ENCODE measurements around the gene TNFRSF21. TPM values are rescaled to one million over a fixed set of nuclear protein-coding genes. Genes with fewer than 3 reads are reported as not detected.

The TNFRSF21 gene
- total RNA-seq, 1 donor, result 1.4 TPM

DNA sequence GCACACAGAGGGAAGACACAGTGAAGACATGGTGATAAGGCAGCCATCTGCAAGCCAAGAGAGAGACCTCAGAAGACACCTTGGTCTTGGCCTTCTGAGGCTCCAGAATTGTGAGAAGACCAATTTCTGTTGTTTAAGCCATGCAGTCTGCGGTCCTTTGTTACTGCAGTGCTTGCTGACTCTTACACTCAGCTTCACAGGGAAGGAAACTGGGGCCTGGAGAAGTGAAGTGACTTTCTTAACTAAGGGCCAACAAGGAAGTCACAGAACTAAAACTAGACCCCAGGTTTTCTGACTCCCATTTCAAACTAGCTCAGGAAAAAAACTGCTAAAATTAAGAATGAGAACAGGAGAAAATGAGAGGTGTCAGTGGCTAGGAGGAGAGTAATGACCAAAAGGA is 74.3 kb downstream of the TNFRSF21 start:
- H3K4me3 ChIP-seq (ENCODE audit: insufficient read depth, low read length), result no peak overlapping the region
- H3K9me3 ChIP-seq (ENCODE audit: low read depth, low read length), result no peaks in the 10 kb centered on the region
- H3K79me2 ChIP-seq (ENCODE audit: insufficient read depth, low read length), result no peaks in the 10 kb centered on the region
- H4K20me1 ChIP-seq (ENCODE audit: insufficient read depth, low read length), result no peaks in the 10 kb centered on the region
- no peak for DNase-seq (ENCODE audit: insufficient read length, low spot score, missing footprints)
- H3K4me2 ChIP-seq (ENCODE audit: insufficient read depth, low read length), result no peak overlapping the region
- H3K27ac ChIP-seq (ENCODE audit: low read depth, low read length), result no peak overlapping the region
- H3K27me3 ChIP-seq (ENCODE audit: insufficient read depth, low read length), result no peaks in the 10 kb centered on the region
- H3K4me1 ChIP-seq (ENCODE audit: insufficient read depth, low read length), result no peaks in the 10 kb centered on the region
- H2AFZ ChIP-seq (ENCODE audit: low read length), result no peak overlapping the region
- TF ChIP-seq, protein P1, sequence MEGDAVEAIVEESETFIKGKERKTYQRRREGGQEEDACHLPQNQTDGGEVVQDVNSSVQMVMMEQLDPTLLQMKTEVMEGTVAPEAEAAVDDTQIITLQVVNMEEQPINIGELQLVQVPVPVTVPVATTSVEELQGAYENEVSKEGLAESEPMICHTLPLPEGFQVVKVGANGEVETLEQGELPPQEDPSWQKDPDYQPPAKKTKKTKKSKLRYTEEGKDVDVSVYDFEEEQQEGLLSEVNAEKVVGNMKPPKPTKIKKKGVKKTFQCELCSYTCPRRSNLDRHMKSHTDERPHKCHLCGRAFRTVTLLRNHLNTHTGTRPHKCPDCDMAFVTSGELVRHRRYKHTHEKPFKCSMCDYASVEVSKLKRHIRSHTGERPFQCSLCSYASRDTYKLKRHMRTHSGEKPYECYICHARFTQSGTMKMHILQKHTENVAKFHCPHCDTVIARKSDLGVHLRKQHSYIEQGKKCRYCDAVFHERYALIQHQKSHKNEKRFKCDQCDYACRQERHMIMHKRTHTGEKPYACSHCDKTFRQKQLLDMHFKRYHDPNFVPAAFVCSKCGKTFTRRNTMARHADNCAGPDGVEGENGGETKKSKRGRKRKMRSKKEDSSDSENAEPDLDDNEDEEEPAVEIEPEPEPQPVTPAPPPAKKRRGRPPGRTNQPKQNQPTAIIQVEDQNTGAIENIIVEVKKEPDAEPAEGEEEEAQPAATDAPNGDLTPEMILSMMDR (IDR thresholded peaks at IDR 0.05; ENCODE audit: extremely low read depth, low read depth, low read length), result no peak
- no peaks in the 10 kb centered on the region for H3K36me3 ChIP-seq (ENCODE audit: insufficient read depth, low read length)

DNA sequence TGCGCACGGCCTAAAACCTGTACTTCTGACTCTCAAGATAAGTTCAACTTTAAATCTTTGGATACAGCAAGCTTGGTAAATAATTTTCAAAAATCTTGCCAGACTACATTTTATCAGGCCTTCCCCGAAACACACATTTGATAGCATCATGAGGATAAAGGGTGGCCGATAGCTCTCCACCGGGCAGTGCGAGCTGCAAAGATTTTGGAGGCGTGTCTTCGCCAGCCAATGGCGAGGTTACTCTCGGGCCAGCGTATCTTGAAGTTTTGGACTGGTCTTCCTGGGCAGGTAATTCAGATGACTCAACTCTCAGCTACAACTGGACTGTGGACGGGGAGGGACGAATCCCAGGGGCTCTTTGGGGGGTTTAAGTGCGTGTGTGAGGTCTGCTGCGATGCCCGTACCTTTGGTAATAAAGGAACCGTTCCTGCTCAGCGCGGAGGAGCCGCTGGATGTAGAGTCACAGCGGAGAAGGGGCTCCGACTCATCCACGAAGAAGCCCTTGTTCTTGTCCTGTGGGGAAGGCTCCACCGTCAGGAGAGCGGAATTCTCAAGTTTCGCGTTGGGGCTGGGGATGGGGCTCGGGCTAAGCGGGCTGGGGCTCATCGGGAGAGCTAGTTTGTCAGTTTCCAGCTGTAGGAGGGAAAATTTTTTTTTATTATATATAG is 75.3 kb downstream of the TNFRSF21 start:
- no peak for DNase-seq (ENCODE audit: insufficient read length, low spot score, missing footprints)
- no peaks in the 10 kb centered on the region for H4K20me1 ChIP-seq (ENCODE audit: insufficient read depth, low read length)
- H3K4me1 ChIP-seq (ENCODE audit: insufficient read depth, low read length), result no peaks in the 10 kb centered on the region
- H3K36me3 ChIP-seq (ENCODE audit: insufficient read depth, low read length), result no peaks in the 10 kb centered on the region
- TF ChIP-seq, protein P1 (IDR thresholded peaks at IDR 0.05; ENCODE audit: extremely low read depth, low read depth, low read length), result no peak
- H3K27ac ChIP-seq (ENCODE audit: low read depth, low read length), result no peak overlapping the region
- H3K27me3 ChIP-seq (ENCODE audit: insufficient read depth, low read length), result no peaks in the 10 kb centered on the region
- H3K4me2 ChIP-seq (ENCODE audit: insufficient read depth, low read length), result no peak overlapping the region
- no peaks in the 10 kb centered on the region for H3K9me3 ChIP-seq (ENCODE audit: low read depth, low read length)
- H3K79me2 ChIP-seq (ENCODE audit: insufficient read depth, low read length), result no peaks in the 10 kb centered on the region
- no peak overlapping the region for H3K4me3 ChIP-seq (ENCODE audit: insufficient read depth, low read length)
- H2AFZ ChIP-seq (ENCODE audit: low read length), result no peak overlapping the region

DNA sequence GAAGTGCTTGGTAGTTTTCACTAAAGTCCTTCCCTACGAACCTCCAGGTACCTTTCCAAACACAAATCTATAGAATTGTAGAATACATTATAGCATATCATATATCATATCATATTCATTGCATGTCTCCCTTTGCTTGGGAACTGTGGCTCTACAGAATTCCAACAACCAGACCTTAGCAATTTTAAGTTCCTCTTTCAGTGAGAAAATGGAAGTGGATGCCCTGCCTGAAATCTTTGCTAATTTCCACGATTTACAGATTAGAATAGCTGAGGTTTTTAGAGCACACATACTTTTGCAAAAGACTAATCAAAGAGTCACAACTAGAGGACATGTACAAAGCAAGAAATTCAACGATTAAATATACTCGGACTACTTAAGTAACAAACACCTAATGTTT is 78.6 kb downstream of the TNFRSF21 start:
- DNase-seq (ENCODE audit: insufficient read length, low spot score, missing footprints), result no peak
- H4K20me1 ChIP-seq (ENCODE audit: insufficient read depth, low read length), result no peaks in the 10 kb centered on the region
- H3K79me2 ChIP-seq (ENCODE audit: insufficient read depth, low read length), result no peaks in the 10 kb centered on the region
- TF ChIP-seq, protein P1 (IDR thresholded peaks at IDR 0.05; ENCODE audit: extremely low read depth, low read depth, low read length), result no peak
- no peaks in the 10 kb centered on the region for H3K36me3 ChIP-seq (ENCODE audit: insufficient read depth, low read length)
- H2AFZ ChIP-seq (ENCODE audit: low read length), result no peak overlapping the region
- H3K4me1 ChIP-seq (ENCODE audit: insufficient read depth, low read length), result no peaks in the 10 kb centered on the region
- H3K4me3 ChIP-seq (ENCODE audit: insufficient read depth, low read length), result no peak overlapping the region
- H3K27me3 ChIP-seq (ENCODE audit: insufficient read depth, low read length), result no peaks in the 10 kb centered on the region
- H3K9me3 ChIP-seq (ENCODE audit: low read depth, low read length), result no peaks in the 10 kb centered on the region
- no peak overlapping the region for H3K4me2 ChIP-seq (ENCODE audit: insufficient read depth, low read length)
- H3K27ac ChIP-seq (ENCODE audit: low read depth, low read length), result no peak overlapping the region

DNA sequence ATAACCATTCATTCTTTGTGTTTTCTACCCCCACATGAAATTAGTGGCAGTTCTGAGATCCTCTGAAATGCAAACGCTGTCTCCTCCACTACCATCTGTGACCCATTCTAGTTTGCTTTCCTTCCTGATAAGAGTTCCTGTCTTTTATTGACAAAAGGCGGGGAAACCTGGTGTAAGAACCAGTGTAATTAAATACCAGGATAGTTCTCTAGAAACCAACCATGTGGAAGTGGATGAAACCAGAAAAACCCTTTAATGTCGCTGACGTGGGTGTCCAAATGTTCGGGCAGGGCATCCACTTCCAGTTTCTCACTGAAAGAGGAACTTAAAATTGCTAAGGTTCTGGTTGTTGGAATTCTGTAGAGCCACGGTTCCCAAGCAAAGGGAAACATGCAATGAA is 79.1 kb downstream of the TNFRSF21 start:
- Histone ChIP-seq H3K4me1 (ENCODE audit: insufficient read depth, low read length) (no peaks in the 10 kb centered on the region), H2AFZ (ENCODE audit: low read length) (no peak overlapping the region), H3K9me3 (ENCODE audit: low read depth, low read length) (no peaks in the 10 kb centered on the region), H3K4me3 (ENCODE audit: insufficient read depth, low read length) (no peak overlapping the region), H4K20me1 (ENCODE audit: insufficient read depth, low read length) (no peaks in the 10 kb centered on the region), H3K79me2 (ENCODE audit: insufficient read depth, low read length) (no peaks in the 10 kb centered on the region), H3K4me2 (ENCODE audit: insufficient read depth, low read length) (no peak overlapping the region), H3K27ac (ENCODE audit: low read depth, low read length) (no peak overlapping the region), H3K27me3 (ENCODE audit: insufficient read depth, low read length) (no peaks in the 10 kb centered on the region), H3K36me3 (ENCODE audit: insufficient read depth, low read length) (no peaks in the 10 kb centered on the region)
- TF ChIP-seq, protein P1 (IDR thresholded peaks at IDR 0.05; ENCODE audit: extremely low read depth, low read depth, low read length), result no peak
- DNase-seq (ENCODE audit: insufficient read length, low spot score, missing footprints), result no peak

Measured in osteoblast (primary cell).